ENCODE measurements around the gene ZNF683. TPM values are rescaled to one million over a fixed set of nuclear protein-coding genes. Genes with fewer than 3 reads are reported as not detected.

The ZNF683 gene
- total and polyA plus RNA-seq, 9 of the 15 experiments (the other 6 are each of a cell fraction or from before 2014, with no cell fraction given), result not detected

DNA sequence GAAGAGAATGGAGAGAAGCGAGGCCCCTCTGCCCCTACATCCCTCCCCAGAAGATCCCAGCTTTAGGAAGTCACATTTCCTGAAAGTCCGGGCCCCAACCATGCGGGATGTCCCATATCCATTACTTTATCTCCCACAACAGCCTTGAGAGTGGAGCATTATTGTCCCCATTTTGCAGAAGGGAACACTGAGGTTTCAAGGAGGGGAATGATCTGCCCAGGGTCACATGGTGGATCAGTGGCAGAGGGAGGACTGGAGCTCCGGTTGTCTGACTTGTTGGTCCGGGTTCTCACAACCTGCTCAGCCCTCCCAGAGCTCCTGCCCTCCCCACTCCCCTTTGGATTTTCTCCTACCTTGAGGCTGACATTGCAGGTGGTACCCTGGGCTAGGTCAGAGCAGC is 16.4 kb downstream of the ZNF683 start:
- Histone ChIP-seq H3K36me3 (ENCODE audit: control insufficient read depth, insufficient read depth, low read length) (no peaks in the 10 kb centered on the region), H3K79me2 (ENCODE audit: control insufficient read depth, insufficient read depth, low read length) (no peaks in the 10 kb centered on the region), H3K9ac (ENCODE audit: insufficient read depth in 1 of 2, low read depth in 2 of 2, low read length in 2 of 2) (no peak overlapping the region), H3K4me2 (ENCODE audit: insufficient read depth, low read length) (no peak overlapping the region), H3K27ac (ENCODE audit: extremely low read depth, low read depth, low read length) (no peak overlapping the region), H3K27me3 (ENCODE audit: control insufficient read depth in 2 of 2, insufficient read depth in 2 of 2, low read length in 2 of 2) (no peaks in the 10 kb centered on the region; a peak in 1 of 5 replicates), H3K9me3 (replicated peaks; ENCODE audit: control insufficient read depth, insufficient read depth, low read depth, low read length) (no peaks in the 10 kb centered on the region), H2AFZ (ENCODE audit: low read depth, low read length) (peak overlapping the region; percentile 51), H3K9me1 (ENCODE audit: control insufficient read depth, insufficient read depth, low read length) (no peaks in the 10 kb centered on the region), H4K20me1 (replicated peaks; ENCODE audit: control insufficient read depth, insufficient read depth, low read length) (no peaks in the 10 kb centered on the region), H3K4me1 (replicated peaks in 1 of 2; ENCODE audit: control insufficient read depth in 2 of 2, insufficient read depth in 2 of 2, low read length in 2 of 2) (peaks cover 17 to 48% of the 10 kb centered on the region in 2 experiments; a peak in 4 of 5 replicates), H3K4me3 (no peak overlapping the region)
- in situ Hi-C loops (cut with MboI), result no loop called here
- ATAC-seq (no peak), FAIRE-seq (no peak), DNase-seq (ENCODE audit: extremely low read depth in 1 of 4, low spot score in 3 of 4) (no peak)
- POLR2A ChIA-PET, result interaction anchor here (2.2 kb wide), 1 partner anchor 22 kb away, joined by 8 read pairs; no protein-coding TSS in a partner anchor
- intact Hi-C loops (cut with micrococcal nuclease), result no loop called here
- CTCF ChIA-PET (ENCODE audit: low intra/inter-chr PET ratio), result no interaction called here
- BruUV-seq (replicated peaks), result no TSS peak
- 52% methylated on average over 5 of the region's 5 CpGs for WGBS (ENCODE audit: insufficient coverage, low coverage, missing lambda C conversion rate)
- TF ChIP-seq SMARCA5 (IDR thresholded peaks at IDR 0.05), result peak; percentile 84; the same call in 1 of the 2 replicates
- TF ChIP-seq PTBP1 (IDR thresholded peaks at IDR 0.05; ENCODE audit: low read depth, low read length), result peak; percentile 81; the same call in 1 of the 2 replicates
- TF ChIP-seq HDAC2 (IDR thresholded peaks at IDR 0.05), result 0 out of 2 replicates have a peak, but pooled peaks have one; percentile 54
- 0 out of 2 replicates have a peak, but pooled peaks have one; percentile 9 for TF ChIP-seq ZFX (CRISPR knock-in tag; IDR thresholded peaks at IDR 0.05)
- no peak for TF ChIP-seq BRF2 (IDR thresholded peaks at IDR 0.05; ENCODE audit: borderline replicate concordance, insufficient read depth, insufficient read length)
- TF ChIP-seq CREB3 (tag; conservative IDR thresholded peaks at IDR 0.05; ENCODE audit: low read depth), result no peak
- TF ChIP-seq, protein P1, sequence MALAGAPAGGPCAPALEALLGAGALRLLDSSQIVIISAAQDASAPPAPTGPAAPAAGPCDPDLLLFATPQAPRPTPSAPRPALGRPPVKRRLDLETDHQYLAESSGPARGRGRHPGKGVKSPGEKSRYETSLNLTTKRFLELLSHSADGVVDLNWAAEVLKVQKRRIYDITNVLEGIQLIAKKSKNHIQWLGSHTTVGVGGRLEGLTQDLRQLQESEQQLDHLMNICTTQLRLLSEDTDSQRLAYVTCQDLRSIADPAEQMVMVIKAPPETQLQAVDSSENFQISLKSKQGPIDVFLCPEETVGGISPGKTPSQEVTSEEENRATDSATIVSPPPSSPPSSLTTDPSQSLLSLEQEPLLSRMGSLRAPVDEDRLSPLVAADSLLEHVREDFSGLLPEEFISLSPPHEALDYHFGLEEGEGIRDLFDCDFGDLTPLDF (CRISPR knock-in tag; IDR thresholded peaks at IDR 0.05), result no peak
- peak; percentile 96 for TF ChIP-seq RBM25 (IDR thresholded peaks at IDR 0.05; ENCODE audit: low read depth, low read length, severe bottlenecking)
- peak; percentile 74 to 87 for TF ChIP-seq KDM1A (IDR thresholded peaks at IDR 0.05)
- peak; percentile 96 for TF ChIP-seq BCOR (IDR thresholded peaks at IDR 0.05)
- peak; percentile 59; the same call in 1 of the 2 replicates for TF ChIP-seq ESRRA (IDR thresholded peaks at IDR 0.05; ENCODE audit: borderline replicate concordance, low read depth)
- TF ChIP-seq MITF (IDR thresholded peaks at IDR 0.05), result no peak
- no peak for TF ChIP-seq FOXK1 (CRISPR knock-in tag; IDR thresholded peaks at IDR 0.05; ENCODE audit: borderline replicate concordance)
- peak; percentile 34; the same call in 1 of the 2 replicates for TF ChIP-seq CBX1 (IDR thresholded peaks at IDR 0.05; ENCODE audit: low read depth)
- TF ChIP-seq RCOR1 (IDR thresholded peaks at IDR 0.05; ENCODE audit: borderline replicate concordance in 1 of 2, low read depth in 2 of 2, low read length in 2 of 2), result peak in 1 of 2 experiments; percentile 76; a peak in 2 of 4 replicates
- no peak for TF ChIP-seq RNF219 (CRISPR knock-in tag; IDR thresholded peaks at IDR 0.05)
